Ishikawa (cell line): ENCODE results near the gene ZFR2.

Source experiments
- CEBPB ChIP-seq: IDR thresholded peaks from 2 replicates; pipeline ENCODE4 v1.6.1; 2012
- CREB1 ChIP-seq: IDR thresholded peaks from 2 replicates; pipeline ENCODE4 v1.6.1; 2012; ENCODE audit warnings: low read depth
- EGR1 ChIP-seq: IDR thresholded peaks from 2 replicates; pipeline ENCODE4 v1.6.1; 2012
- EP300 ChIP-seq: IDR thresholded peaks from 2 replicates; pipeline ENCODE4 v1.6.1; 2012; ENCODE audit warnings: borderline replicate concordance
- FOXM1 ChIP-seq: IDR thresholded peaks from 2 replicates; pipeline ENCODE4 v1.6.1; 2012; ENCODE audit warnings: low read depth, borderline replicate concordance
- MAX ChIP-seq: IDR thresholded peaks from 2 replicates; pipeline ENCODE4 v1.6.1; 2012
- NFIC ChIP-seq: IDR thresholded peaks from 2 replicates; pipeline ENCODE4 v1.6.1; 2012
- RAD21 ChIP-seq: IDR thresholded peaks from 2 replicates; pipeline ENCODE4 v1.6.1; 2012; ENCODE audit warnings: low read depth
- REST ChIP-seq: IDR thresholded peaks from 2 replicates; pipeline ENCODE4 v1.6.1; 2012; ENCODE audit warnings: low read depth, mild to moderate bottlenecking
- TAF1 ChIP-seq: IDR thresholded peaks from 2 replicates; pipeline ENCODE4 v1.6.1; 2012; ENCODE audit warnings: low read depth, mild to moderate bottlenecking
- TCF12 ChIP-seq: IDR thresholded peaks from 2 replicates; pipeline ENCODE4 v1.6.1; 2012; ENCODE audit warnings: low read depth
- TEAD4 ChIP-seq: IDR thresholded peaks from 2 replicates; pipeline ENCODE4 v1.6.1; 2012
- USF1 ChIP-seq: IDR thresholded peaks from 2 replicates; pipeline ENCODE4 v1.6.1; 2012
- YY1 ChIP-seq: IDR thresholded peaks from 2 replicates; pipeline ENCODE4 v1.6.1; 2012; ENCODE audit warnings: low read depth
- ZBTB7A ChIP-seq: IDR thresholded peaks from 2 replicates; pipeline ENCODE4 v1.6.1; 2012; ENCODE audit warnings: low read depth

ZFR2 gene

GRCh38 chr19:3769494-3769893 is 99.3 kb downstream of the ZFR2 start:
- no peak for TF ChIP-seq ZBTB7A
- TF ChIP-seq FOXM1, result no peak
- TF ChIP-seq TCF12, result no peak
- TF ChIP-seq EGR1, result no peak
- no peak for TF ChIP-seq TAF1
- no peak for TF ChIP-seq REST
- TF ChIP-seq CREB1, result no peak
- no peak for TF ChIP-seq NFIC
- TF ChIP-seq TEAD4, result no peak
- no peak for TF ChIP-seq YY1
- no peak for TF ChIP-seq RAD21
- no peak for TF ChIP-seq EP300
- TF ChIP-seq CEBPB, result no peak
- no peak for TF ChIP-seq USF1
- TF ChIP-seq MAX, result no peak

GRCh38 chr19:3768748-3769099 is 100.1 kb downstream of the ZFR2 start:
- TF ChIP-seq ZBTB7A (no peak), EGR1 (no peak), TEAD4 (no peak), FOXM1 (no peak), MAX (no peak), CREB1 (no peak), CEBPB (no peak), NFIC (no peak), TAF1 (no peak), REST (no peak), TCF12 (no peak), RAD21 (no peak), YY1 (no peak), EP300 (no peak)

- TF ChIP-seq RAD21, result no peak
- no peak for TF ChIP-seq CREB1
- no peak for TF ChIP-seq TAF1
- no peak for TF ChIP-seq REST
- TF ChIP-seq ZBTB7A, result no peak
- TF ChIP-seq YY1, result no peak
- no peak for TF ChIP-seq TCF12
- TF ChIP-seq MAX, result no peak
- no peak for TF ChIP-seq NFIC
- no peak for TF ChIP-seq FOXM1
- no peak for TF ChIP-seq CEBPB
- no peak for TF ChIP-seq USF1
- TF ChIP-seq EP300, result no peak
- no peak for TF ChIP-seq EGR1
Measured at GRCh38 chr19:3768015-3768747, 100.7 kb downstream of the ZFR2 start.

- TF ChIP-seq EGR1 (no peak), TAF1 (no peak), CEBPB (no peak), TCF12 (no peak), EP300 (no peak), YY1 (no peak), NFIC (no peak), USF1 (no peak), CREB1 (no peak), FOXM1 (no peak), MAX (no peak), TEAD4 (no peak), ZBTB7A (no peak), REST (no peak)
Measured at GRCh38 chr19:3767050-3767449, 101.8 kb downstream of the ZFR2 start.
